Activated naive CD4-positive, alpha-beta T cell treated with anti-CD3 and anti-CD28 coated beads for 36 hours (primary cell): Measurements from ENCODE around the gene EPG5. TPM values are rescaled to one million over a fixed set of nuclear protein-coding genes. Genes with fewer than 3 reads are reported as not detected.
A peak's percentile ranks its signal among the peaks of the same experiment; 100 is the strongest.

Experiments
- CTCF ChIA-PET: fragments of 350-600 bp; sonication (Branson Sonifier 250); formaldehyde crosslinking; loops from one replicate; lab custom pipeline; 2021; ENCODE audit warnings: antibody characterized with exemption; lab: Charles Lee
- DNase-seq: peaks from one replicate; pipeline ENCODE4 v3.0.0-alpha.2; 2020
- H3K27ac Mint-ChIP-seq: one replicate; pipeline ENCODE4 v1.8.0; 2021; ENCODE audit warnings: mild to moderate bottlenecking, mixed read lengths
- H3K27me3 Mint-ChIP-seq: one replicate; pipeline ENCODE4 v1.8.0; 2021; ENCODE audit warnings: low read depth, mixed read lengths
- H3K36me3 Mint-ChIP-seq: one replicate; pipeline ENCODE4 v1.8.0; 2021; ENCODE audit warnings: low read depth, mixed read lengths
- H3K4me1 Mint-ChIP-seq: one replicate; pipeline ENCODE4 v1.8.0; 2021; ENCODE audit warnings: low read depth, mixed read lengths
- H3K4me3 Mint-ChIP-seq: one replicate; pipeline ENCODE4 v1.8.0; 2021; ENCODE audit warnings: mild to moderate bottlenecking, moderate library complexity, mixed read lengths
- H3K9me3 Mint-ChIP-seq: one replicate; pipeline ENCODE4 v1.8.0; 2021; ENCODE audit warnings: mixed read lengths
- intact Hi-C: fragments of 100-400 bp; cut with micrococcal nuclease; formaldehyde crosslinking; loops from one replicate; pipeline ENCODE4 v1.15.1; 2023
- total RNA-seq, 2 experiments: library from RNA; stranded (reverse); gene quantifications; one replicate each; pipeline ENCODE4 v1.2.3, GENCODE V29; 2021

The EPG5 gene
- total RNA-seq, 2 experiments from 2014 or later = 18.3 to 21.2 TPM

DNA sequence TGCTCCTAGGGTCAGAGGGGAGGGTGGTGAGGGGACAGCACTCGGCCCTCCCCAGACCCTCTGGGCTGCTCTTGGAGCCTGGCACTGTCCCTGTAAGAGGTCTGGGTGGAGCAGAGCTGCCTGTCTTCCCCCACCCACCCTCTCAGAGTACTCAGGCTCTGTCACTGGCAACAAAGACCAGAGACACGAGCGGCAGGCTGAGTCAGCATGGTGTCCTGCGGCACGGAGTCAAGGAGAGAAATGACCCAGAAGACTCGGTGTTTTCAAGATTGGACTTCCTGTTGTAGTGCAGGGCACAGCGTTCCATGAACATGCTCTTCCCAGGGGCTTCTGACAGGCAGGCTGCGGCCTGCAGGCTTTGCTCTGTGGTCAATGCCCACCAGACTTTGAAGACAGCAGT is 121.7 kb downstream of the EPG5 start:
- CTCF ChIA-PET = interaction anchor here (1.4 kb wide), 1 partner anchor 181 kb away, joined by 4 read pairs; no protein-coding TSS in a partner anchor

DNA sequence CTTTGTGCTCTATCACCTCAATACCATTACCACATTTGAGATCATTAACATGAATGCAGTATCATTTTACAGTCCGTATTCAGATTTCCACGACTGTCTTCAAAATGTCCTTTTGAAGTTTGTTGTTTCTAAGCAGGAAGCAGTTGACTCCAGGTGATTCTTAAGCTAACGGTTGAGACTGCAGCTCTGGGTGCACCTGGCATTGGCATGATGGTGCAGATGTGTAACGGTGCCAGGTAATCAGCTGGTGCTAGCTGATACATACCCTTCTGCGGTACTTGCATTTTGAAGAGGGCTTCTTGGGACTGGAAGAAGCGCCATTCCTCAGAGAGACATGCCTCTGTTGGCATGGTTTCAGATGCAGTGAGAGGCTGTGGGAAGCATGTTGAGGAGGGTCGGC is 122.2 kb downstream of the EPG5 start:
- Mint-ChIP-seq H3K4me1 (no peaks in the 10 kb centered on the region), H3K27ac (no peak overlapping the region), H3K27me3 (no peaks in the 10 kb centered on the region), H3K9me3 (no peaks in the 10 kb centered on the region), H3K36me3 (peaks cover 2% of the 10 kb centered on the region), H3K4me3 (no peak overlapping the region)
- CTCF ChIA-PET = interaction anchor here (1.4 kb wide), 1 partner anchor 180 kb away, joined by 4 read pairs; no protein-coding TSS in a partner anchor
- intact Hi-C loops = no loop called here
- DNase-seq = no peak

More for the DNA sequence above, 121.7 kb downstream of the EPG5 start:
- Mint-ChIP-seq H3K27ac (no peak overlapping the region), H3K27me3 (no peaks in the 10 kb centered on the region), H3K9me3 (no peaks in the 10 kb centered on the region), H3K36me3 (peaks cover 2% of the 10 kb centered on the region), H3K4me3 (no peak overlapping the region), H3K4me1 (no peaks in the 10 kb centered on the region)
- DNase-seq = no peak
- intact Hi-C loops = no loop called here

DNA sequence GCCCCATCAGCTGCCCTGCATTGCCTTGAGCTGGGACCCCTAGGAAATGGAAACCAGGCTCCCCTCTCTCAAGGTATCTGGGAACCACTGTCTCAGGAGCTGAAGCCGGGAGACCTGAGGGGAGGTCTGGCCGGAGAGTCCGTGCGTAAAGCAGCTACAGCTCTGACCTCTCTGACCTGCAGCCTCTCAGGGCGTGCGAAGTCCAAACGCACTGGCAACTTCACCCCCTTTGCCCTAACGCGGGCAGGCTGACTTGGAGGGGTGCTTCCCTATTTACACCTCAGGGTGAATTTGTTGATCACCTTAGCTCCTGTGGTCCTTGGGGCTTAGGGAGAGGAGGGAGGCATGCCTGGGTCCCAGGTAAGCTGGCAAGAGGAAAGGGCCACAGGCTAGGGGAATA is 124.1 kb downstream of the EPG5 start:
- intact Hi-C loops = no loop called here
- CTCF ChIA-PET = interaction anchor here (0.9 kb wide), 1 partner anchor 36 kb away, joined by 3 read pairs; no protein-coding TSS in a partner anchor
- H3K4me3 Mint-ChIP-seq = no peak overlapping the region
- H3K9me3 Mint-ChIP-seq = no peaks in the 10 kb centered on the region
- H3K27ac Mint-ChIP-seq = no peak overlapping the region
- peaks cover 11% of the 10 kb centered on the region for H3K27me3 Mint-ChIP-seq
- H3K4me1 Mint-ChIP-seq = peaks cover 10% of the 10 kb centered on the region
- no peaks in the 10 kb centered on the region for H3K36me3 Mint-ChIP-seq
- no peak for DNase-seq

DNA sequence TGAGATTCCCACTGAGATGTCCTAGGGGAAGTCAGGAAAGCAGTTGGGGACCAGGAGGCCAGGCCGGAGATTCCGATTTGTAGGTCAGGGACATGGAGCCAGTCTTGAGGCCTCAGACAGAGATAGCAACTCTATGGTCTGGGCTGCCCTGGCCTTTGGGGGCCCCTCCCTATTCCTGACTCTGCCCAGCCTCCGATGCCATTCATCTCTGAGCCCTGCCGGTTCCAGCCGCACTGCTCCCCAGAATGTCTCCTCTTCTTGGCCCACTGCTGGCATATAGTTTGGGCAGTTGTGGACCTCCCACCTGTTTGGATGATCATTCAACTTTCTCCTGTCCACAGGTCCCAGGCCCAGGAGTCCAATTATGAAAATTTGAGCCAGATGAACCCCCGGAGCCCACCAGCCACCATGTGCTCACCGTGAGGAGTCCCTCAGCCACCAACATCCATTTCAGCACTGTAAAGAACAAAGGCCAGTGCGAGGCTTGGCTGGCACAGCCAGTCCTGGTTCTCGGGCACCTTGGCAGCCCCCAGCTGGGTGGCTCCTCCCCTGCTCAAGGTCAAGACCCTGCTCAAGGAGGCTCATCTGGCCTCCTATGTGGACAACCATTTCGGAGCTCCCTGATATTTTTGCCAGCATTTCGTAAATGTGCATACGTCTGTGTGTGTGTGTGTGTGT is 125.2 kb downstream of the EPG5 start:
- Mint-ChIP-seq H3K9me3 (no peaks in the 10 kb centered on the region), H3K27ac (no peak overlapping the region), H3K36me3 (no peaks in the 10 kb centered on the region), H3K4me3 (no peak overlapping the region), H3K4me1 (peaks cover 11% of the 10 kb centered on the region), H3K27me3 (peaks cover 14% of the 10 kb centered on the region)
- no peak for DNase-seq
- intact Hi-C loops = no loop called here
- CTCF ChIA-PET = interaction anchor here (0.6 to 1.0 kb wide), 2 partner anchors 37 to 176 kb away, joined by 3 read pairs; no protein-coding TSS in a partner anchor

DNA sequence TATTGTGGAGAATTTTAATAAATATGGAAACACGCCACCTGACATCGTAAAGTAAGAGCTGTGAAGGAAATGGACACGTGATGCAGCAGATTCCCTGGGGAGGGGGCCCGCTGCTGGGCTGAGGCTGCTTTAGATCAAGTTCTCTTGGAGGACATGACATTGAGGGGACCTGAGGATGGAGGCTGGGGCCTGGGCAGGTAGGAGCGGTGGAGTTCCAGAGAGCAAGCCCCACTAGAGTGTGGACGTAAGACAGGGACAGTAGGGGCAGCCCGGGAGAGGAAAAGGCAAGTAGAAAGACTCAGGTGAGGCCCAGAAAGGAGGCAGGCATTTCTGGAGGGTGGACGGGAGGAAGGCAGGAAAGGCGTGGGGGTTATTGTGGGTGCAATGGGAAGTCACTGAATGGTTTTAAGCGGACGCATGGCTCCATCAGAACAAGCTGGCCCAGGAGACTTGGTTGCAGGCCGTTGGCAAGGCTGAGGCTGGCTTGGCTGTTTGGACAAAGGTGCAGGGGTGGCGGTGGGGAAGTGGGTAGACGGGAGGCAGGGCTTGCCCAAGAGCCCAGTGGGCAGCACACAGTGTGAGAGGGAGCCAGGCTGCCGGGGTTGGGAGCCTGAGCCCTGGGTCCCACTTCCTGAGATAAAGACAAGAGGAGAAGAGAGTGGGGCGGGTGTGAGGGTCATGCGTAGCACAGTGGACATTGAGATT is 125.9 kb downstream of the EPG5 start:
- CTCF ChIA-PET = interaction anchor here (1.6 to 2.6 kb wide), 2 partner anchors 38 to 148 kb away, joined by 4 to 11 read pairs; no protein-coding TSS in a partner anchor
- Mint-ChIP-seq H3K9me3 (no peaks in the 10 kb centered on the region), H3K4me1 (peaks cover 11% of the 10 kb centered on the region), H3K27ac (no peak overlapping the region), H3K4me3 (no peak overlapping the region), H3K27me3 (peaks cover 21% of the 10 kb centered on the region), H3K36me3 (no peaks in the 10 kb centered on the region)
- intact Hi-C loops = no loop called here
- DNase-seq = no peak

DNA sequence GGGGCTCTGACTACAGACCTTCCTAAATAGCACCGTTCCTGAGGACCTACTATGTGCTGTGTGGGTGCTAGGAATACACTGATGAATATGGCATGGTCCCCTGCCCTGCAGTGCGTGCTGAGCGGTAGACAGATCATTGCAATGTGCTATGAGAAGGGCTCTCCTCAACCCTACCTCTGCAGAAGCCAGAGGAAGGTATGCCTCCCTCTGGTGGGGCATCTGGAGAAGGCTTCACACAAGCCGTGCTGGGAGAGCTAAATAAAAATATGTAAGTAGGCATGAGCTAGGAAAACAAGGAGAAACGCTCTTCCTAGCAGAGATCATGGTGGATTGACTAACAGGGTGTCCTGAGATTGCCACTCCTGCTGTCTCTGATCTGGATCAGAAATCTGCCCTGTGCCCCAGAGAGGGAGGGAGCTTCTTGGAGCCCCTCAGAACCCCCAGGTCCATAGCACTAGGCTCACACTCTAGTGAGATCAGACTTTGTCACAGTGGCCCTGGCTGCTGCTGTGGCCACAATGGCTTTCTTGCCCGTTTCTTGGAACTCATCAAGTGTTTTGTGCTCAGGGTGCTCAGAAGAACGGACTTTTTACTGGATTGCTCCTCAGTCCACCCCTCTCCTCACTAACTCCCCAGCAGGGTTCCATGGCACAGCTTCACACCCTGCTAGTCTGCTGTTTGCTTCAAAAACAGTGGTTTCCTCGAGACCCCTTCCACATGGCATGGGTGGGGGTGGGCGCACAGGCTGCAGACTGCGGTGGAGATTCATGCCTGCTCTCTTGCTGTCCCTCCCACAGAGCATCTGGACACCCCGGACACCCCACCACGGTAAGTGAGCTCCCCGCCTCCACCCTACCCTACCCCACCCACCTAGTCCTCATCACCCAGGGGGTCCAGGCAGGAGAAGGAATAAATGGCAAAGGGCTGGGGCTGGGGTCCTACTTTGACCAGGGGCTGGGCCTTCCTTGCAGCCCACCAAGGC is 127.4 kb downstream of the EPG5 start:
- no peaks in the 10 kb centered on the region for H3K9me3 Mint-ChIP-seq
- H3K4me1 Mint-ChIP-seq = peaks cover 11% of the 10 kb centered on the region
- CTCF ChIA-PET = interaction anchor here (0.6 to 2.6 kb wide), 14 partner anchors 9 to 177 kb away, joined by 3 to 11 read pairs (median 4); no protein-coding TSS in a partner anchor
- DNase-seq = peak; percentile 49
- intact Hi-C loops = loop anchor here (1.0 to 5.0 kb wide), 6 partner anchors 62 to 234 kb away; no protein-coding TSS in a partner anchor
- no peak overlapping the region for H3K27ac Mint-ChIP-seq
- H3K36me3 Mint-ChIP-seq = no peaks in the 10 kb centered on the region
- no peak overlapping the region for H3K4me3 Mint-ChIP-seq
- H3K27me3 Mint-ChIP-seq = peaks cover 28% of the 10 kb centered on the region

DNA sequence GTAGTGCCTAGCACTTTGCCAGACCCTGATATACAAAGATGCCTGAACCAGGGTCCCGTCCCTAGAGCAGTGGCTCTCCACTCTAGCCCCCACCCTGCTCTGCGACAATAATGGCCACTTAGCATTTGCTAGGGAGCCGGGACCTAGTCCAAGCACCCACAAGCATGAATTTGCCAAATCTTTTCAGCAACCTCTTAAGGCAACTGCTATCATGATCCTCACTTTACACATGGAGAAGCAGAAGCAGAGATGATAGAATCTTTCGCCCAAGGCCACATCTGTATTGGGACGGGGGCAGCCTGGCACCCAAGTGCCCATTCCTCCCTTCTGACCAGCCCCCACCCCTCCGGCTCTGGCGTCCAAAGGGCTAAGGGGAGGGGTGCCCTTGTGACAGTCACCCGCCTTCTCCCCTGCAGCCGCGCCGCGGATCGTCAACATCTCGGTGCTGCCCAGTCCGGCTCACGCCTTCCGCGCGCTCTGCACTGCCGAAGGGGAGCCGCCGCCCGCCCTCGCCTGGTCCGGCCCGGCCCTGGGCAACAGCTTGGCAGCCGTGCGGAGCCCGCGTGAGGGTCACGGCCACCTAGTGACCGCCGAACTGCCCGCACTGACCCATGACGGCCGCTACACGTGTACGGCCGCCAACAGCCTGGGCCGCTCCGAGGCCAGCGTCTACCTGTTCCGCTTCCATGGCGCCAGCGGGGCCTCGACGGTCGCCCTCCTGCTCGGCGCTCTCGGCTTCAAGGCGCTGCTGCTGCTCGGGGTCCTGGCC is 128.6 kb downstream of the EPG5 start:
- Mint-ChIP-seq H3K4me3 (no peak overlapping the region), H3K27me3 (peaks cover 31% of the 10 kb centered on the region), H3K4me1 (peaks cover 11% of the 10 kb centered on the region), H3K9me3 (no peaks in the 10 kb centered on the region), H3K36me3 (no peaks in the 10 kb centered on the region), H3K27ac (no peak overlapping the region)
- intact Hi-C loops = loop anchor here (1.0 to 5.0 kb wide), 6 partner anchors 61 to 235 kb away; no protein-coding TSS in a partner anchor
- CTCF ChIA-PET = interaction anchor here (1.3 to 2.6 kb wide), 5 partner anchors 22 to 173 kb away, joined by 3 to 11 read pairs (median 4); no protein-coding TSS in a partner anchor
- DNase-seq = no peak

DNA sequence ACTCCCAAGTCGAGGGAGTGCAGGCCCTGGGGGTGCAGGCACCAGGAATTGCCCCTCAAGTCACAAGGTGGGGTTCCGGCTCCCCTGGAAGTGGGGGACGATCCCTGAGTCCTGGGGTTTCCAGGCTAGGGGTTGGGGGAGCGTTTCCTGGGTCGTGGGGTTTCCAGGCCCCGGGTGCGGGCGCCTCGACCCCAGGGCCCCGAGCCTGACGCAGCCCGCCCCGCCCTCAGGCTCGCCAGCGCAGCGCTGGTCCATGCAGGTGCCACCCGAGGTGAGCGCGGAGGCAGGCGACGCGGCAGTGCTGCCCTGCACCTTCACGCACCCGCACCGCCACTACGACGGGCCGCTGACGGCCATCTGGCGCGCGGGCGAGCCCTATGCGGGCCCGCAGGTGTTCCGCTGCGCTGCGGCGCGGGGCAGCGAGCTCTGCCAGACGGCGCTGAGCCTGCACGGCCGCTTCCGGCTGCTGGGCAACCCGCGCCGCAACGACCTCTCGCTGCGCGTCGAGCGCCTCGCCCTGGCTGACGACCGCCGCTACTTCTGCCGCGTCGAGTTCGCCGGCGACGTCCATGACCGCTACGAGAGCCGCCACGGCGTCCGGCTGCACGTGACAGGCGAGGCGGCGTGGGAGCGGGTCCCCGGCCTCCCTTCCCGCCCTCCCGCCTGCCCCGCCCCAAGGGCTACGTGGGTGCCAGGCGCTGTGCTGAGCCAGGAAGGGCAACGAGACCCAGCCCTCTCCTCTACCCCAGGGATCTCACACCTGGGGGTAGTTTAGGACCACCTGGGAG is 129.7 kb downstream of the EPG5 start:
- Mint-ChIP-seq H3K36me3 (no peaks in the 10 kb centered on the region), H3K4me3 (no peak overlapping the region), H3K27me3 (peaks cover 31% of the 10 kb centered on the region), H3K9me3 (no peaks in the 10 kb centered on the region), H3K27ac (no peak overlapping the region), H3K4me1 (peaks cover 11% of the 10 kb centered on the region)
- intact Hi-C loops = loop anchor here (2.0 to 5.0 kb wide), 2 partner anchors 60 to 217 kb away; no protein-coding TSS in a partner anchor
- peak; percentile 64 for DNase-seq
- CTCF ChIA-PET = interaction anchor here (0.9 kb wide), 1 partner anchor 172 kb away, joined by 4 read pairs; no protein-coding TSS in a partner anchor

DNA sequence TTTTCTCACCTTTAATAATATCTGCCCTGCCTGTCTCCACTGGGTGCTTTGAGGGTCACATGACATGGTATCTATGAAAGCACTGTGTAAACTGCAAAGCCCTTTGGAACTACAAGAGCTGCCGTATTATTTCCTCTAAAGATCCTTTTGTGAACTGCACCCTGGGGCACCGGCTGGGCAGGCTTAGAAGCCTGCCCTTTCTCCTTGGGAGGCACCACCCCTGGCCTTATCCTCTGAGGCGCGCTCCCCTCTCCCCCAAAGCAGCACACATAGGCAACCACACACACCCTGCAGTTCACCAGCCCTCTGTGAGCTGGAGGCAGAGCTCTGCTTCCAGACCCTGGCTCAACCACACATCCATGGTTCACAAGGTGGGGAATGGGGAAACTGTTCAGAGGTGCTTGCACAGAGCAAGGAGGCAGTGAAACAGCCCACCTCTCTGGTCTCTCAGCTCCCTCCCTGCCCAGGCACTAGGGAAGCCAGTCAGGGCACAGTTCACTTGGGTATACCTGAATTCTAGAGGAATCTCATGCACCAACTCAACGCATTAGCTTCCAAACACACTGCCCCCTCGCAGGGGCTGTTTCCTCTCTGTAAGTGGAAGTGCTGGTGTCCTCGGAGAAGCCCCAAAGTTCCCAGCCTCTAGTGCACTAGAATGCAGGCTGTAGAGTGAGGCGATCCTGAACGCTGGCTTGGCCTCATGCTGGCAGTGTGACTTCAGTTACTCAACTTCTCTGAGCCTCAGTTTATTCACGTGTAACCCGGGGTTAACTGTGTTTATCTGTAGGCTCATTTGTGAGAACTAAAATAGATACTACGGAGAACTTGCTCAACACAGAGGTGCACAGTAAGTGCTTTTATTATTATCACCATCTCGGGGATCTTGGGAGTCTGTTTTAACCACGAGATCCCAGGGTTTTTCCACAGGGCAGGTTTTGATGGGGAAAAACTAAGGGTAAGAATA is 130.6 kb downstream of the EPG5 start:
- intact Hi-C loops = loop anchor here (5.0 kb wide), 1 partner anchor 59 kb away; no protein-coding TSS in a partner anchor
- Mint-ChIP-seq H3K27ac (no peak overlapping the region), H3K36me3 (no peaks in the 10 kb centered on the region), H3K4me3 (peak overlapping the region; percentile 14), H3K4me1 (peaks cover 11% of the 10 kb centered on the region), H3K27me3 (peaks cover 31% of the 10 kb centered on the region), H3K9me3 (no peaks in the 10 kb centered on the region)
- CTCF ChIA-PET = no interaction called here
- DNase-seq = no peak
